Measurements from ENCODE around the gene FAM151A. TPM values are rescaled to one million over a fixed set of nuclear protein-coding genes. Genes with fewer than 3 reads are reported as not detected.

Gene FAM151A
- total and polyA plus RNA-seq, 2 experiments from 2014 or later = 0.10 TPM; not detected in 1

DNA sequence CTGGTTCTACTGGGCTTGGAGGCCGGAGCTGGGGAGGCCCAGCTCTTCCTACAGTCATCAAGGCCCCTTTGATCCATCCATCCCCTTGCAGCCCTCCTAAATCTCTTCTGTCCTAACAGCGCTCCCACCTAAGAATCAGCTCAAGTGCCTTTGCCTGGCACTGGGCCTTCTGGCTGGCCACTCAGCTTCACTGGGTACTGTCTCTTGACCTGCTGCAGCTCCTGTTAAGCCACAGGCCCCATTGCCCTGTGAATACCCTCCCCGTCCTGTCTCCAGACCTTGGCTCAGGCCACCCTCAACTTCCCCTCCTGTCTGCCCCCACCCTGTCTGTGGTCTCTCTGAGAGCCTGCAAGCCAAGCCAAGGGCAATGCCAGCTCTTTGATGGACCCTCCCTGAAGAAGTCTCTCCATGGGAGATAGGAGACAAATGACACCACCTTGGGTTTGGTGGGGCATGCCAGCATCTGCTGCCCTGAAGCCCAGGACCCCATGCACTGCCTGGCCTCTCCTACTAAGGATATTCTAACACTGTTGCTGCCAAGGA lies 27.3 kb downstream of the FAM151A start (continued):
- TF ChIP-seq ETS1 (IDR thresholded peaks at IDR 0.05) = no peak
- TF ChIP-seq ZNF114 (CRISPR knock-in tag; IDR thresholded peaks at IDR 0.05) = no peak

- DNase-seq (ENCODE audit: low spot score) (no peak), ATAC-seq (no peak)
- Mint-ChIP-seq H3K4me3 (no peak overlapping the region), H3K9me3 (no peaks in the 10 kb centered on the region), H3K4me1 (peaks cover 15% of the 10 kb centered on the region), H3K27me3 (ENCODE audit: insufficient read depth, low read depth, poor library complexity) (peaks cover 9% of the 10 kb centered on the region), H3K36me3 (ENCODE audit: low read depth) (no peaks in the 10 kb centered on the region; the same call in 2 of the 3 replicates), H3K27ac (no peak overlapping the region)
- Histone ChIP-seq H3K27ac (ENCODE audit: low read depth) (no peak overlapping the region), H4K20me1 (replicated peaks; ENCODE audit: insufficient read depth) (no peaks in the 10 kb centered on the region), H3K4me1 (ENCODE audit: insufficient read depth) (peaks cover 12% of the 10 kb centered on the region; the same call in 1 of the 2 replicates), H2AFZ (no peak overlapping the region), H3K9me2 (ENCODE audit: insufficient read depth) (no peaks in the 10 kb centered on the region), H3K79me2 (replicated peaks; ENCODE audit: insufficient read depth) (no peaks in the 10 kb centered on the region), H3K36me3 (ENCODE audit: insufficient read depth) (no peaks in the 10 kb centered on the region), H3K27me3 (ENCODE audit: insufficient read depth) (no peaks in the 10 kb centered on the region), H3K4me3 (no peak overlapping the region), H3F3A (replicated peaks; ENCODE audit: low read depth) (no peaks in the 10 kb centered on the region), H3K4me2 (no peak overlapping the region)
- TF ChIP-seq ETS1 (IDR thresholded peaks at IDR 0.05) (no peak), EZH2 (IDR thresholded peaks at IDR 0.05; ENCODE audit: low read depth, unreplicated experiment) (no peak), ZNF331 (CRISPR knock-in tag; IDR thresholded peaks at IDR 0.05; ENCODE audit: low read depth) (no peak), ZNF114 (CRISPR knock-in tag; IDR thresholded peaks at IDR 0.05) (no peak), NANOG (IDR thresholded peaks at IDR 0.05; ENCODE audit: borderline replicate concordance) (no peak), JUNB (IDR thresholded peaks at IDR 0.05; ENCODE audit: unreplicated experiment) (no peak), STAT1 (IDR thresholded peaks at IDR 0.05; ENCODE audit: unreplicated experiment) (no peak), EZH2phosphoT487 (IDR thresholded peaks at IDR 0.05; ENCODE audit: unreplicated experiment) (no peak), ZNF462 (CRISPR knock-in tag; IDR thresholded peaks at IDR 0.05) (no peak), CREB1 (CRISPR knock-in tag; IDR thresholded peaks at IDR 0.05; ENCODE audit: low read depth) (no peak), POLR2AphosphoS5 (IDR thresholded peaks at IDR 0.05; ENCODE audit: low read depth) (no peak)
- TF ChIP-seq, protein P1, sequence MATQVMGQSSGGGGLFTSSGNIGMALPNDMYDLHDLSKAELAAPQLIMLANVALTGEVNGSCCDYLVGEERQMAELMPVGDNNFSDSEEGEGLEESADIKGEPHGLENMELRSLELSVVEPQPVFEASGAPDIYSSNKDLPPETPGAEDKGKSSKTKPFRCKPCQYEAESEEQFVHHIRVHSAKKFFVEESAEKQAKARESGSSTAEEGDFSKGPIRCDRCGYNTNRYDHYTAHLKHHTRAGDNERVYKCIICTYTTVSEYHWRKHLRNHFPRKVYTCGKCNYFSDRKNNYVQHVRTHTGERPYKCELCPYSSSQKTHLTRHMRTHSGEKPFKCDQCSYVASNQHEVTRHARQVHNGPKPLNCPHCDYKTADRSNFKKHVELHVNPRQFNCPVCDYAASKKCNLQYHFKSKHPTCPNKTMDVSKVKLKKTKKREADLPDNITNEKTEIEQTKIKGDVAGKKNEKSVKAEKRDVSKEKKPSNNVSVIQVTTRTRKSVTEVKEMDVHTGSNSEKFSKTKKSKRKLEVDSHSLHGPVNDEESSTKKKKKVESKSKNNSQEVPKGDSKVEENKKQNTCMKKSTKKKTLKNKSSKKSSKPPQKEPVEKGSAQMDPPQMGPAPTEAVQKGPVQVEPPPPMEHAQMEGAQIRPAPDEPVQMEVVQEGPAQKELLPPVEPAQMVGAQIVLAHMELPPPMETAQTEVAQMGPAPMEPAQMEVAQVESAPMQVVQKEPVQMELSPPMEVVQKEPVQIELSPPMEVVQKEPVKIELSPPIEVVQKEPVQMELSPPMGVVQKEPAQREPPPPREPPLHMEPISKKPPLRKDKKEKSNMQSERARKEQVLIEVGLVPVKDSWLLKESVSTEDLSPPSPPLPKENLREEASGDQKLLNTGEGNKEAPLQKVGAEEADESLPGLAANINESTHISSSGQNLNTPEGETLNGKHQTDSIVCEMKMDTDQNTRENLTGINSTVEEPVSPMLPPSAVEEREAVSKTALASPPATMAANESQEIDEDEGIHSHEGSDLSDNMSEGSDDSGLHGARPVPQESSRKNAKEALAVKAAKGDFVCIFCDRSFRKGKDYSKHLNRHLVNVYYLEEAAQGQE (IDR thresholded peaks at IDR 0.05; ENCODE audit: unreplicated experiment) = no peak
Measured at GRCh38 chr1:54594463-54594862, 28.9 kb downstream of the FAM151A start.

Measured in GM23338 (cell line).